GM21423 (cell line): ENCODE measurements around the gene PLCD3.

Experiments
- ATAC-seq: cut with Tn5 transposase; IDR thresholded peaks from one replicate; pipeline ENCODE4 v1.9.1; 2021; ENCODE audit warnings: mild to moderate bottlenecking, moderate library complexity; ENCODE audit not compliant: unreplicated experiment

PLCD3 gene

DNA sequence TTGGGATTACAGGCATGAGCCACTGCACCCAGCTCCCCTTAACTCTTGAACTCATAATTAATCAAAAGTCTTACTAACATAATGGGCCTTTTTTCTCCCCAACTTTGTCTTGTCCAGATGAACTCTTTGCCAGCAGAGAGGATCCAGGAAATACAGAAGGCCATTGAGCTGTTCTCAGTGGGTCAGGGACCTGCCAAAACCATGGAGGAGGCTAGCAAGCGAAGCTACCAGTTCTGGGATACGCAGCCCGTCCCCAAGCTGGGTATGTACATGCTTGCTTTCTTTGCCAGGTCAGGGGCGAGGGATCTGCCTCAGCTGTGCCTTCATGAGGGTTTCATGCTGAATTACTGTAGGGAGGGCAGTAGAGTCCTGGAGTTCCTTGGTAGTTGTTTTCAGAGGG, 45.9 kb downstream of the PLCD3 start:
- ATAC-seq, result no peak

DNA sequence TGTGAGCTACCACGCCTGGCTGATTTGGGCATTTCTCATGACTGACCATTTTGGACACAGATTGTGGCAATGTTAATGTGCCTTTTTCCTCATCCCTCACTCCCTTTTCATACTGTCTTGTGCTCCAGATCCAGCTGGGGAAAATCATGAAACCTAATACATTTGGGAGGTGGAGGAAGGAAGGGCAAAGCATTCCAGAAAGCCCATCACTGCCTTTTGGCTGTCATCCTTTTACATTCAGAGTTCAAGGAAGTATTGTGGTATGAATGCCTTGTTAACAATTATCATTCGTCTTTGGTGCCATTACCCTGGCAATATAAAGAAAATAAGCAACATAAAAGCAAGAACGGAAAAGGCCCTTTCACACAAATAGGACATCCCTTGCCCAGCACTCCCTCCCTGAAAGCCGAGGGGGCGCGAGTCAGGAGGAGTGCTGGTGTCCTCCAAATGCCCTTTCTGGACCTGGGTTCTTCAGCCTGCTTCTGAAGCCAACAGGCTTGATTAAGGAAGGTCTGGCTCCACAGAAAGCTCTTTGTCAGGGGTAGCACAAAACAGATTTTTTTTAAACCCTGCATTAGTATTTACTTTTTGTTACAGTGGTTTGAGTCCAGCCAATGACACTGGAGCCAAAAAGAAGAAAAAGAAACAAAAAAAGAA, 51.1 kb downstream of the PLCD3 start:
- ATAC-seq, result no peak

DNA sequence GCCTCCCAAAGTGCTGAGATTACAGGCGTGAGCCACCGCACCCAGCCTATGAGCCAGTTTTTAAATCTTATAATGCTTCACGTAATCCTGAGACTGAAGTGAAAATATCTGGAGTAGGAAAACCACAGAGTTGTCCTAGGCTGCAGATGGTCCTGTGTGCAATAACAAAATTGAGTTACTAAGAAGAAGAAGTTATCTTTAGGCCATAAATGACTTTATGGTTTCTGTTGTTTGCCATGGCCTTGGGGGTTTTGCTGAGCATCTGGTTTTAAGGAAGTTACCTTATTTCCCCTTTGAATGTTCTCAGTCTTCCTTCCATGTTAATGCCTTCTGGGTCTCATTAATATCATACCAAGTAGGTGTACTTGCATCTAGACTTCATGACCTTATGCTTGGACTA, 54.7 kb downstream of the PLCD3 start:
- no peak for ATAC-seq

DNA sequence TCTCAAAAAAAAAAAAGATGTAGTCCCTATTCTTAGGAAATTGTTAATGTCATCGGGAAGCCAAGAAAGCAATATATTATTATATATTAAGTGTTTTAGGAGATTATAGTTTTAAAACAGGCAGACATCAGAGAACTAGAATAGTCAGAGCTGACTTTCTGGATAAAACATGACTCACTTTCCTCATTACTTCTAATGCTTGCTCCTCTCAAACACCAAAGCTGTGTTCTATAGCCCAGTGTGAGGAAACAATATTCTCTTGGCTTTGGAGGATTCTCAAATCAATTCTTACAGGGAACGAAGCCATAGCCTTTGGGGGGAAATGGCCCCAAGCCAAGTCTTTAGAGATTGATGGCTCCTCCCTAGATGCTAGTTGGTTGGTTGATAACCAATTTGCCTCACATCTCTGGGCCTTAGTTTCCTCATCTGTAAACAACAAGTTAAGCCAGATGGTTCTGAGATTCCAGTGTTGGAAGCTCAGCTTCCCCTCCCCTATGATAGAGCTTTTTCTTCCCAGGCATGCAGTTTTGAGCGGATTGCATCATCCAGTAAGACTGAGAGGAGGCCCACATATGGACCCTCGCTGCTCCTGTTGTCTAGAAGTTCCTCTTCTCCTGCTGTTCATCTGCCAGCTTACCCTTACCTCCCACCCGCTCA, 58.8 kb downstream of the PLCD3 start:
- ATAC-seq, result no peak

DNA sequence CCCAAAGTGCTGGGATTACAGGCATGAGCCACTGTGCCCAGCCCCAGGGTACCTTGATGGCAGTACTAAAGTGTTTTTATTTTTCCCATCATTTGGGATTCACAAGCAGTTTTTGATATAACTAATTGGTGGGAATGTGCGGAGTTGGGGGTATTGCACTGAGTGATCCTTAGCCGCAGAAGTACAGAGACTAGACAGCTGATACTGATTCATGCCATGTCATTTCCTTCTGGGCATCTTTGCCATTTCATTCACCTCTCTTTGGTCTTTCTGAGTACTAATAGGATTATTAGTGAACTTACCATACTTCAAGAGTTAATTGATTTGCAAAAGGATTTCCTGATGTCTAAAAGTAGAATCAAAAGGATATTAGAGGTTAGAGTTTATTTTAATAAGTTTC, 61.5 kb downstream of the PLCD3 start:
- no peak for ATAC-seq

DNA sequence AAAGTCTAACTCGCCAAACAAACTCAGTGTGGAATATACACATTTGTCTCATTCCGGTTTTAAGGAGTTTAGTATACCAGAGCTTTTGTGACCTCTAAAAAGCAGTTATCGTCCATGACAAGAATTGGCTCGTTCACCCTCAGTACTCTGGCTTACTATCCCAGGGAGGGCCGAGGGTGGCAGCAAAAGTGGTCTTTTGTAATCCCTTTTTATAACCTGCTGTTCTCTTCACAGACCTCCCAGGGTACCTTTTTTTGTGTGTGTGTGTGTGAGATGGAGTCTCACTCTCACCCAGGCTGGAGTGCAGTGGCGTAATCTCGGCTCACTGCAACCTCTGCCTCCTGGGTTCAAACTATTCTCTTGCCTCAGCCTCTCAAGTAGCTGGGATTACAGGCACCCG, 62.3 kb downstream of the PLCD3 start:
- no peak for ATAC-seq

DNA sequence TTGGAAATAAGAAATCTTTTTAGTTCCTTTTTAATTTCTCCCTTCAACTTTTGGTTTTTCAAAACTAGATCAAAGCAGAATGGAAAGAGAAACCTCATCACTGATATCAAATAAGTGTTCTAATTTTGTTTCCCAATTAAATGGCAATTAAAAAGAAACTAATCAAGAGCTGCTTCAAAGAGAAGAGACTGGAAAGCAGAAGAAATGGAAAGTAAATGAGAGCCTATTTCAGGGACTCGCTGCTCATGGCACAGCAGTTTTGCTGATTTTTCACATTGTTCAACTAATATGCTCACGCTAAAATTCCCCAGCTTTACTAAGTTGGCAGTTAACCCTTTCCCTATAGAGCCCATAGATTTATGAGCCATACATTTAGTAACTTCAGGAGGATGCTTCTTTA, 64.7 kb downstream of the PLCD3 start:
- no peak for ATAC-seq

DNA sequence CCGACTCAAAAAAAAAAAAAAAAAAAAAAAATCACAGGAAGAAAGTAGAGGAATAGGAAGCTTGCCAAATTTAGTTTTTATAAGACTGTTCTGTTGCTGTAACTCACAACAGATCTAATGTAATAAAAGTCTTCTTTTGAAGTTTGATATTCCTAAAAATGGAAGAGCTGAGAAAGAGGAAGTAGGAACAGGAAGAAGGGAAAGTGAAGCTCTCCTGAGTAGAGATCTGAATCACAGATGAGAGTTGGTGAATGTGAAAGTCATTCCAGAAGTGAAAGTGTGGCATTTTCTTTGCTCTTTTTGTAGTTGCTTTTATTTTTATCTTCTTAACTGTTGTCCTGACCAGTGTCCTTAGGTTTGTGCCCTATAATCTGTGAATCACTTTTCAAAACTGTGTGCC, 69.1 kb downstream of the PLCD3 start:
- no peak for ATAC-seq

DNA sequence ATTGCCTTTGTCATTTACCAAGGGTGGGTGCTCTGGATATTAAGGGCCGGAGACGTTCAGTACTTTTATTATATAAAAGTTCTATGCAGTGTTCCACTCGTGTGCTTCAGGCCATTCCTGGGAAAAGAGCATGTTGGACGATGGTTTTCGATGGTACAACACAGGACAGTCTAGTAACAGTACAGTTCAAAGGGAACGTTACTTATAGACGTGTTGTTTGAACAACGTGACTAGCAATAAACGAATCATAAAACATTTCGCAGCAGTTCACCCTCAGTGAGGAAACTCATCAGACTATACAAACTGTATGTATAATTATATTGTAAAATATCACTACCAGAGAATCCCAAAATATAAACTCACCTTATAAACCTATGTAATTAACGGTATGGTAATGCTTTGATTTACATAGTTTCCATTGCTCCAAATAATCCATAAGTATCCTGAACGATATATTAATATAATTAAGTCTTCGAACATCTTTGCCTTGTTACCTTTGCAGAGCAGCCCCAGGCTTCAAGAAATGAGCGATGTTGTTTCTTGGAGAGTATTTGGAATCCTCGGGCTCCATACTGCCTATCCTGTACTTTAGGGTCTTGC, 70.6 kb downstream of the PLCD3 start:
- ATAC-seq, result no peak

DNA sequence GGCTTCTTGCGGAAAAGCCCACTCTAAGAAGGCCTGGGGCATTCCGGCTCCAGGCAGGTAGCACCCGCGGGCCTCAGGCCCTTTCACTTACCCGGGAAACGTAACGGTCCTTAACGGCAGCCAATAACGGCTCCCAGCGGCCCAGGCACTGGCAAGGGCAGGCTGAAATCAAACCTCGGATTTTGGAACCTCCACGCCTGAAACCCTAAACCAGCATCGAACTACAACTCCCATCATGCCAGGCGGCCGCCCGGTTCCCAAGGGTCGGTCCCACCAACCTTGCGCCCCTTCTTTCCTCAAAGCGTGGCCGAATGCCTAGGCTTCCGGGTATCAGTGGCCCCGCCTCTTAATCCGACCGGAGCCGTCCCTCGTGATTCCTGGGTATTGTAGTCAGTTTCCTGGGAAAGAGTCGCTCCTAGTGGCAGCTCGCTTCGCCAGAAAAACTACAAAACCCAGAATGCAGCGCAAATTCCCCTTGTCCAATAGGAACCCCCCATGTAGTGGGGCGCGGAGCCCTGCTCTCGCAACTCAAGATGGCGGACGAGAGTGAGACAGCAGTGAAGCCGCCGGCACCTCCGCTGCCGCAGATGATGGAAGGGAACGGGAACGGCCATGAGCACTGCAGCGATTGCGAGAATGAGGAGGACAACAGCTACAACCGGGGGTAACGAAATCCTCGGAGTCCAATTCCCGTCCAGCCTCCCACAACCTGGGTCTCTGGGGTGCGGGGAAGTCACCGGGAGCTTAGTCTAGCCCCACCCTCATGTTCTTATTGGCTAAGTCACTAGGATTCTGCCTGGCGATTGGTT, 71.3 kb downstream of the PLCD3 start, which contains the start of gene NMT1:
TSS of gene NMT1 (plus strand) at position 521 of the 809 bp plus-strand sequence. CDS start at position 534, 13 bp downstream.
- peak; percentile 85 for ATAC-seq

DNA sequence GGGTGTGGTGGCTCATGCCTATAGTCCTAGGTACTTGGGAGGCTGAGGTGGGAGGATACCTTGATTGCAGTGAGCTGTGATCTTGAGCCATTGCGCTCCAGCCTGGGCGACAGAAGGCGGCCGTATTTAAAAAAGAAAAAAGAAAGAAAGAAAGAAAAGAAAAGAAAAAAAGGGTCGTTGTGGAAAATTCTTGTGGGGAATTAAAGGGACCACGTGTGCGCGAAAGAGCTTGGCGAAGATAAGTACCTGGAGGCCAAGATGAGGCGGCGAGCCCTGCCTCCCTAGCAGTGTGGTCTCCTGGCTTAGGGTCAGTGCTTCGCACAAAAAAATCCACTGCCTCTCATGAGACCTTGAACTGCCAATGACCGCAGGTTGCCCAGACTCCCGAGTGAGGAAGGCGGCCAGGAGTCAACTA, 71.9 kb downstream of the PLCD3 start:
- peak; percentile 5 for ATAC-seq
